GM12872 (cell line): ENCODE data around the gene ERGIC1.

Source experiments
- CTCF ChIP-seq: IDR thresholded peaks from 3 replicates; pipeline ENCODE4 v1.5.1; 2011; ENCODE audit warnings: low read depth, mild to moderate bottlenecking, low read length, moderate library complexity; ENCODE audit not compliant: insufficient read depth

The ERGIC1 gene

GRCh38 chr5:172797771-172798191, 36.3 kb upstream of the ERGIC1 start:
- no peak for TF ChIP-seq CTCF

GRCh38 chr5:172798422-172799215, 35.4 kb upstream of the ERGIC1 start:
- TF ChIP-seq CTCF = no peak

GRCh38 chr5:172799416-172799815, 34.6 kb upstream of the ERGIC1 start:
- TF ChIP-seq CTCF = no peak

GRCh38 chr5:172800088-172800551, 33.9 kb upstream of the ERGIC1 start:
- no peak for TF ChIP-seq CTCF

- TF ChIP-seq CTCF = no peak
Observed at GRCh38 chr5:172801179-172801671, 32.8 kb upstream of the ERGIC1 start.

- TF ChIP-seq CTCF = no peak
Observed at GRCh38 chr5:172802112-172802511, 31.9 kb upstream of the ERGIC1 start.

GRCh38 chr5:172802567-172803176, 31.4 kb upstream of the ERGIC1 start:
- TF ChIP-seq CTCF = no peak
